ENCODE results near the gene TCEAL5. TPM values are rescaled to one million over a fixed set of nuclear protein-coding genes. Genes with fewer than 3 reads are reported as not detected.

The TCEAL5 gene
- polyA plus RNA-seq, 3 donors from 2014 or later: not detected

Other genes with a start within 250 kb of the TCEAL5 start
- not detected for gene BEX1, start 212.6 kb downstream of the TCEAL5 start, polyA plus RNA-seq
- gene NXF3, start 183.6 kb downstream of the TCEAL5 start, polyA plus RNA-seq: not detected
- gene BEX4, start 61.6 kb downstream of the TCEAL5 start, polyA plus RNA-seq: 100 to 1,000 TPM in 1 of 3 donors, 10 to 100 TPM in 2; 74.6 to 123 (median 96.6) TPM
- 100 to 1,000 TPM in 2 of 3 donors, 10 to 100 TPM in 1; 85.7 to 118 (median 105) TPM for gene TCEAL8, start 21.6 kb downstream of the TCEAL5 start, polyA plus RNA-seq
- 10 to 100 TPM; 37.5 to 59.6 (median 38.2) TPM for gene BEX2, start 34.2 kb upstream of the TCEAL5 start, polyA plus RNA-seq
- gene TCEAL7, start 53.5 kb upstream of the TCEAL5 start, polyA plus RNA-seq: not detected
- gene TCEAL9, start 79.8 kb upstream of the TCEAL5 start, polyA plus RNA-seq: 1 to 10 TPM in 1 of 3 donors, under 1 TPM in 1, not detected in 1; 0.79 to 3.2 TPM
- 1 to 10 TPM; 8.1 to 9.8 (median 9.7) TPM for gene BEX3, start 99.8 kb upstream of the TCEAL5 start, polyA plus RNA-seq
- gene RAB40A, start 242.7 kb upstream of the TCEAL5 start, polyA plus RNA-seq: not detected